Endometrium (tissue), 2 donors: Measurements from ENCODE around the gene TUB.

ENCODE experiments used
- FAIRE-seq: peaks from 2 replicates; lab custom pipeline; 2012; peaks lifted over from hg19 to GRCh38; lab: Jason Lieb, UNC
- donor health status: control.
- donor health status: control.

Gene TUB

DNA sequence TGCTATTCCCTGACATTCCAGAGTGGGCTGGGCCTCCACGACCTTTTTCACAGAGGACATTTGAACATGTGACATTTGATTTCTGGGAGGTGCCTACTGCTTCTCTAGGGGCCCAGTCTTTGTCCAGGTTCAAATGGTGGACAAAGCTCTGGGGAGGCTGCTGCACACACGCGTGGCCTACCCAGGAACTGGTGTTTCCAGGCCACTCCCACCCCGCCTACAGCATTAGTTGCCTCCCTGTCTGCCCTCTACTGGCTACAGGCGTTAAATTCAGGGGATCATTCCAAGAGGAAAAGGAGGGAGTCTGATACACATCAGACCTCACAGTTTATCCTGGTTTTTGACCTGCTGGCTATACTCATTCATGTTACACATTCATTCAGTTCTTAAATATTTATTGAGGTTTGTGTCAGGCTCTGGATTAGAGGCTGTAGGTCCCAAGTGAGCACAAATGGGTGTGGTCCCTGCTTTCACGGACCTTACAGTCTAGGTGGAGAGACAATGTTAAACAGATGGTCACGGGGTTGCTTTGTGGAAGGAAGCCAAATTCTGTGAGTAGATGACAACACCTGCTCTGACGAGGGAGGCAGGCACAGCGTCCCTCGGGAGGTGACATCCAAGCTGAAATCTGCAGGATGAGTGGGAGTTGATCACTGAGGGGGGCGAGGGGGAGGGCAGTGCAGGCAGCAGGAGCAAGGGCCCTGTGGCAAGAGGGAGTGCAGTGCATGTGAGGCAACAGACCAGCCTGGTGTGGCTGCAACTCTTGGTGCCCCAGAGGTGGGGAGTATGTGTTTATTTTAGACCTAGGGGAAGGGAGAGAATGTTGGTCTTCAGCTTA is 11.8 kb downstream of the TUB start:
- FAIRE-seq: no peak

GRCh38 chr11:8093931-8094575 is 13.0 kb downstream of the TUB start:
- no peak for FAIRE-seq

GRCh38 chr11:8094656-8095055 is 13.6 kb downstream of the TUB start:
- FAIRE-seq: no peak

DNA sequence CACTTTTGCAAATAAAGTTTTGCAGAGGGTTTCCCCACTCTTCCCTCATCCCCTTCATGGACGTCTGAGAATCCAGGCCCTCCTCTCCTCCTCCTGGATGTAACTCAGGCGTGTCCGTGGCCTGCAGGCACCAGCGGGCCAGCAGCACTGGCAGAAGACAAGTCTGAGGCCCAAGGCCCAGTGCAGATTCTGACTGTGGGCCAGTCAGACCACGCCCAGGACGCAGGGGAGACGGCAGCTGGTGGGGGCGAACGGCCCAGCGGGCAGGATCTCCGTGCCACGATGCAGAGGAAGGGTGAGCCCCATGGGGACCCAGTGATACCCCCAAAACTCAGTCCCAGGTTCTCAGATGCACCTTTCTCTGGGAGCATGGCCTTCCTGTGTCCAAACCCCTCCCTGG is 14.4 kb downstream of the TUB start:
- FAIRE-seq: no peak

- no peak for FAIRE-seq
Measured at GRCh38 chr11:8095806-8096522, 15.0 kb downstream of the TUB start.

- no peak for FAIRE-seq
Measured at GRCh38 chr11:8096575-8096974, 15.6 kb downstream of the TUB start.

- FAIRE-seq: no peak
Measured at GRCh38 chr11:8097062-8097461, 16.1 kb downstream of the TUB start.

GRCh38 chr11:8097468-8097867 is 16.5 kb downstream of the TUB start:
- no peak for FAIRE-seq

DNA sequence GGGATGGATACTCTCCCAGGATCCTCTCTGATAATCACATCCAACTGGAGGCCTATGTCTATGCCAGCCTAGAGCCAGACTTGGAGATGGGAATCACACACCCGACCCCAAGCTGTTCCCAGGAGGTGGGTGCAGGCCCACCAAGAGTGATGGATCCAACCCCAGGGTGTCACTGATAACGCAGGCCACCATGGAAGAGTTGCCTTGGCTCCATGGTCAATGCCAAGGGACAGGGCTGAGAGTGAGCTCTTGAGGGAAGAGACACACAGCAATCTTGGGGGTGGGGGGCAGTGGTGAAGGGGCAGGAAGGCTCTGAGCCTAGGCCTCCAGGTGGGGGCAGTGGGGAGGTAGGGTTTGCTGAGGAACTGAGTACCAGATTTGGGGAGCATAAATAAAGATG is 16.9 kb downstream of the TUB start:
- FAIRE-seq: no peak

GRCh38 chr11:8098361-8098760 is 17.4 kb downstream of the TUB start:
- FAIRE-seq: no peak

GRCh38 chr11:8098879-8099278 is 17.9 kb downstream of the TUB start:
- FAIRE-seq: no peak

DNA sequence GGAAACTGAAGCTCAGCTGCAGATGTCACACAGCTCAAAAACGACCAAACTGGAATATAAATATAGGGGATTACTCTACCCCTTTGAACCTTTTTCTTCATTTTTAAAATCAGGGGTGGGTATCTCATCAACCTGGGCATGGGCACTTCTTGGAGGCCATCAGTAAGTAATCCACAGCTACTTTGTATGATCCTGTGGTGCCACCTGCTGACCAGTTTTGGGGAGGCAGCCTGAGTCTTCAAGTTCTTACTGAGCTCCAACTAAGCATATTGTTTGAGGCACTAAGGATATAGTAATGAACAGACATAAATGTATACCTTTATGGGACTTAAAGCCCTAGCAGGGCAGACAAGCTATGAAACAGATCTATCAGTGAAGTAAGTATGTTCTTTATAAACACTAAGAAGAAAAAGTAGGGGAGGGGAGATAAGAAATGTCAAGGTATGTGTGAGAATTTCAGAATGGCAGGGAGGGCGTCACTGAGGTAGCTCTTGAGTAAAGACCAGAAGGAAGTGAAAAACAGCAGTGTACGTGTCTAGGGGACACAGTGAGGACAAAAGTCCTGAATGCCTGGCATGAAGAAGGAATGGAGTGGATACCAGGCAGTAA is 18.4 kb downstream of the TUB start:
- FAIRE-seq: no peak

- no peak for FAIRE-seq
Measured at GRCh38 chr11:8100158-8100557, 19.1 kb downstream of the TUB start.

GRCh38 chr11:8100605-8101004 is 19.6 kb downstream of the TUB start:
- no peak for FAIRE-seq

DNA sequence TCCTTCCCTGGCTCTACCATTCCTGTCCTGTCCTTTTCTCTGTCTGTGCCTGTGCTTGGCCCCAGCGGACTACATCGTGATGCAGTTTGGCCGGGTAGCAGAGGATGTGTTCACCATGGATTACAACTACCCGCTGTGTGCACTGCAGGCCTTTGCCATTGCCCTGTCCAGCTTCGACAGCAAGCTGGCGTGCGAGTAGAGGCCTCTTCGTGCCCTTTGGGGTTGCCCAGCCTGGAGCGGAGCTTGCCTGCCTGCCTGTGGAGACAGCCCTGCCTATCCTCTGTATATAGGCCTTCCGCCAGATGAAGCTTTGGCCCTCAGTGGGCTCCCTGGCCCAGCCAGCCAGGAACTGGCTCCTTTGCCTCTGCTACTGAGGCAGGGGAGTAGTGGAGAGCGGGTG is 20.4 kb downstream of the TUB start:
- no peak for FAIRE-seq

GRCh38 chr11:8102296-8102915 is 21.4 kb downstream of the TUB start:
- no peak for FAIRE-seq

DNA sequence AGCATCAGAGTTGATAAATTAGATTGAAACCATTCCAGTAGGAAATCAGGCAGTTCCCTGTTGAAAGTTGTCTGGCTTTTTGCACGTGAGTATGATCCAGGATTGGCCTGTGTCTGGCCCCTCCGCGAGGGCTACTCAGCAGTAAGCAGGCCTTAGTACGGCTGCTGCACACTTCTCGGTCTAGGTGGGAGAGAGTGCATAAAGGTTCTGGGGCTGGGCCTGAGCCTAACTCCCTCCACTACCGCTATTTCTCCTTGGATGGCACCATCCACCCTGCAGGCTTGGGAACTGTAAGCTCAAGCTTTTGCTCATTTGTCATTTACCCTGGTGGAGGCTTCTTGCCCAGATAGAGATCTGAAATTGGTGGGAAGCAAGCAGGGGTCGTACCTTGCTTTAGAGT is 22.0 kb downstream of the TUB start:
- no peak for FAIRE-seq

- FAIRE-seq: no peak
Measured at GRCh38 chr11:8103909-8104308, 22.9 kb downstream of the TUB start.

- no peak for FAIRE-seq
Measured at GRCh38 chr11:8105133-8105532, 24.1 kb downstream of the TUB start.

DNA sequence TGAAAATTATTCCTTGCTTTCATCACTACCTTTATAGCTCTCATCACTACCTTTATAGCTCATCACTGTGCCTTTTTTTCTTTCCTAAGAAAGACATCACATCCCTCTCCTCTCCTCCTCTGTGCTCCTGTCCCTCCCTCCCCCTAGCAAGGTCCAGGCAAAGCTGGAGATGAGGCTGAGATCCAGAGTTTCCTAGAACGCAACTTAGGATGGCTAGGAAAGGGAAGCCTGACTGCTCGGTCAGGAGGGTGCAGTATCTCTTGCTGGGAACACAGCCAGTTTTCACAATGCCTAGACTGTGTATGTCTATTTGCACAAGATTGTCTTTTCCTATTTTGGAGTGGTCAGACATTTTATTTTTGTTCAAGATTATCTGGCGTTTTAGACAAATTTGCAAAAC is 24.7 kb downstream of the TUB start:
- FAIRE-seq: no peak

- no peak for FAIRE-seq
Measured at GRCh38 chr11:8106679-8107078, 25.7 kb downstream of the TUB start.

GRCh38 chr11:8107642-8108041 is 26.6 kb downstream of the TUB start:
- no peak for FAIRE-seq
